ENCODE measurements around the gene MRAP. TPM values are rescaled to one million over a fixed set of nuclear protein-coding genes. Genes with fewer than 3 reads are reported as not detected.
"Not testable (repeated sequence)": the region's sequence is repeated elsewhere in the genome, so short reads cannot be mapped to it uniquely, and the experiment has no call there.

MRAP gene
- total and polyA plus RNA-seq, 9 donors: 0.58 to 67.5 (median 2.3) TPM; not detected in 1

- WGBS, 3 donors: 85 to 88% (median 88%) methylated on average over 12 of the region's 12 CpGs
- no peak for TF ChIP-seq EP300 (IDR thresholded peaks at IDR 0.05)
- no peak for TF ChIP-seq CTCF (IDR thresholded peaks at IDR 0.05)
- no peak for TF ChIP-seq POLR2A (IDR thresholded peaks at IDR 0.05)
- peaks cover 2% of the 10 kb centered on the region for H3K4me1 ChIP-seq (ENCODE audit: insufficient read depth)
- H3K9me3 ChIP-seq: no peaks in the 10 kb centered on the region
- DNase-seq: no peak
- H3K36me3 ChIP-seq: no peaks in the 10 kb centered on the region
- no peaks in the 10 kb centered on the region for H3K27me3 ChIP-seq
- no peak overlapping the region for H3K4me3 ChIP-seq
- intact Hi-C loops (cut with DNase I): loop anchor here (5.0 to 10.0 kb wide), 5 partner anchors 389 to 469 kb away; no protein-coding TSS in a partner anchor
- H3K27ac ChIP-seq: no peak overlapping the region
These were observed 42.4 kb upstream of the MRAP start for GRCh38 chr21:32256251-32256650.

GRCh38 chr21:32256873-32257620, 41.6 kb upstream of the MRAP start:
- no peaks in the 10 kb centered on the region for H3K9me3 ChIP-seq
- H3K36me3 ChIP-seq: no peaks in the 10 kb centered on the region
- no peak overlapping the region for H3K27ac ChIP-seq
- 23 to 28% (median 26%) methylated on average over 9 of the region's 9 CpGs for WGBS, 3 donors
- peak; percentile 75 to 88 (median 82) for DNase-seq
- no peak overlapping the region for H3K4me3 ChIP-seq
- TF ChIP-seq POLR2A (IDR thresholded peaks at IDR 0.05): no peak
- TF ChIP-seq EP300 (IDR thresholded peaks at IDR 0.05): no peak
- no peak for TF ChIP-seq CTCF (IDR thresholded peaks at IDR 0.05)
- intact Hi-C loops (cut with DNase I): loop anchor here (5.0 to 10.0 kb wide), 5 partner anchors 390 to 470 kb away; no protein-coding TSS in a partner anchor
- peaks cover 2% of the 10 kb centered on the region for H3K4me1 ChIP-seq (ENCODE audit: insufficient read depth)
- no peaks in the 10 kb centered on the region for H3K27me3 ChIP-seq

GRCh38 chr21:32257962-32258785, 40.5 kb upstream of the MRAP start:
- H3K27me3 ChIP-seq: no peaks in the 10 kb centered on the region
- no peaks in the 10 kb centered on the region for H3K4me1 ChIP-seq (ENCODE audit: insufficient read depth)
- no peak overlapping the region for H3K27ac ChIP-seq
- DNase-seq: peak; percentile 58 to 80 (median 73)
- intact Hi-C loops (cut with DNase I): loop anchor here (5.0 to 10.0 kb wide), 5 partner anchors 391 to 471 kb away; no protein-coding TSS in a partner anchor
- WGBS, 3 donors: 28 to 34% (median 33%) methylated on average over 16 of the region's 16 CpGs
- H3K36me3 ChIP-seq: no peaks in the 10 kb centered on the region
- H3K4me3 ChIP-seq: no peak overlapping the region
- H3K9me3 ChIP-seq: no peaks in the 10 kb centered on the region
- TF ChIP-seq EP300 (IDR thresholded peaks at IDR 0.05) (no peak), POLR2A (IDR thresholded peaks at IDR 0.05) (no peak), CTCF (IDR thresholded peaks at IDR 0.05) (peak; percentile 28 to 77 (median 68))

- intact Hi-C loops (cut with DNase I): loop anchor here (5.0 to 10.0 kb wide), 5 partner anchors 391 to 471 kb away; no protein-coding TSS in a partner anchor
- H3K4me3 ChIP-seq; H3K36me3 ChIP-seq; DNase-seq; H3K9me3 ChIP-seq; H3K4me1 ChIP-seq (ENCODE audit: insufficient read depth); H3K27me3 ChIP-seq; H3K27ac ChIP-seq: not testable (repeated sequence)
- 75 to 82% (median 82%) methylated on average over 5 of the region's 5 CpGs for whole genome bisulfite sequencing, 3 donors
These were observed 39.9 kb upstream of the MRAP start for GRCh38 chr21:32258786-32259048.
